HG03354 (cell line): ENCODE data around the gene GET3.

Experiments
- ATAC-seq: cut with Tn5 transposase; IDR thresholded peaks from one replicate; pipeline ENCODE4 v1.9.1; 2021; ENCODE audit warnings: mild to moderate bottlenecking; ENCODE audit not compliant: unreplicated experiment, poor library complexity, severe bottlenecking

The GET3 gene

DNA sequence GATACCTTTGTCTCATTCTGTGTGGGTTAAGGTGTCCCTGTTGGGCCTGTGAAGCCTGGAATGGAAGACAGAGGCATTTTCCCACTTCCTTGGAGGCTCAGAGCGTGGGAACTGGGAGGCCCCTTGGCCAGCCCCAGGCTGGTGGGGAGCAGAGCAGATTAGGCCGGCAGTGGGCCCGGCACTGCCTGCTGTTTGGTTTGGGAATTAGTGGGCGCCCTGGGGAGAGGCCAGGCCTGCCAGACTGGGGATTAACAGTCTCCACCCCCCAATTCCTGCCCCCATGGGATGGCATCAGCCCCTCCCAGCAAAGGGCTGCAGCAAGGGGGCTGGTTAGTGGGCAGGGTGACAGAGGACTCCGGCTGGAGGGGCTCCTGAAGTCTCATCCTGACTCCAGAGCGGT is 11.2 kb downstream of the GET3 start:
- ATAC-seq, result no peak

DNA sequence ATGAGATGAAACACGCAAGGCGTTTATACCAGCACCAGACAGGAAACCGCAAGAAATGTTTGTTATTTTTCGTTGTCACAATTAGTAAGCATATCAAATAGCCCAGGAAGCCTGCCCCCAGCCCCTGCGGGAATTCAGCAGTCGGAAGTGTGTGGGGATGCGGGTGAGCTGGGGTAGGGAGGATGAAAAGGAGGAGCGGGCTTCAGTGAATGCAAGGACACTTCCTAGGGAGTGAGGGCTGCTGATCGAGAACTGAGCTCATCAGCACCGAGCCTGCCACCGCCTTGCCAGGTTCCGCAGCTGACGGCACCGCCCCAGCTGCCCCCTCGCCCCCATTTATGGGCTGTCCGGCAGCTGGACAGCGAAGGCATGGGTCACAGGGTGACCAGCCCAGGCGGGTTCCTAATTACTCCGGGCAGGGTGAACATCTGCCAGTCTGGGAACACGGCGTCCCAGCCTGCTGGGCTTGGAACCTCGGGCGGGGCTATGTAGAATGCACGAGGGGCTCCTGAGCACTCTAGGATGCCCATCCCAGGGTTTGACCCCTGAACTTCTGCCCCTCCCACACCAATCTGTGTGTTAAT is 12.7 kb downstream of the GET3 start:
- no peak for ATAC-seq

DNA sequence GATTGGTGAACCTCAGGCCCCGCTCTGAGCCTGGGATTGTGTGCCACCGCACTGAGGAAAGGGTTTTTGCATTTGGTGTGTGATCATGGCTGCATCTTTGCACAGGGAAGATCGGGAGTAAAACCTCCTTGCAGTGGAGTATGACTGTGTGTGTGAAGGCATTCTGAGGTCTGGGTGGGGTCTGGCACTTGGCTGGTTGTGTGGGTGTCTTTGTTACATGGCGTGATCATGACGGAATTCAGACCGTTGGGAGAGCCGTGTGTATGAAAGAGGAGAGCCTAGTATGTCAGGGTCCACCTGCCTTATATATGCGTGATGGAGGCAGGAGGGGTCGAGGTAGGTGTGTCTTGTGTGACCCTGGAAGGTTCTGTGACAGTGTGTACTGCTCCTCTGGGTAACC is 13.6 kb downstream of the GET3 start:
- no peak for ATAC-seq

DNA sequence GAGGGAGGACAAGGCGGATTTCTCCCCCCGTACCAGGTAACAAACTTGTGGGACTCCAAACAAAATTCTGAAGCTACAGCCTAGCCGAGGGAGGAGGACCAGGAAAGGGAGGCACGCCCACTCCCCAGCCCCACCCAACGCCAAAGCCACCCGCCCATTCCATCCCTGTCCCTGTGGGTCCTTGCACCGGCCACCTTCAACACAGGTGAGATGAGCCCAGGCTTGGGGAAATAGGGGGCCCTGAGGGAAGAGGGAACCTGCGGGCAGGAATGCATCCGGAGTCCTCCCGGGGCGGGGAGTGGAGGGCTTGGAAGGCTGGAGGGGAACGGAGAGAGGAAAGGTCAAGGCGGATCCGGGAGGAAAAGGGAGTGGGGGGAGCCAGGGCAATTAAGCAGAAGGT is 14.3 kb downstream of the GET3 start, which contains the start of gene BEST2:
BEST2 (plus strand) TSS at position 157 of the 400 bp plus-strand sequence. CDS start 802 bp downstream, outside the sequence.
- ATAC-seq, result no peak

DNA sequence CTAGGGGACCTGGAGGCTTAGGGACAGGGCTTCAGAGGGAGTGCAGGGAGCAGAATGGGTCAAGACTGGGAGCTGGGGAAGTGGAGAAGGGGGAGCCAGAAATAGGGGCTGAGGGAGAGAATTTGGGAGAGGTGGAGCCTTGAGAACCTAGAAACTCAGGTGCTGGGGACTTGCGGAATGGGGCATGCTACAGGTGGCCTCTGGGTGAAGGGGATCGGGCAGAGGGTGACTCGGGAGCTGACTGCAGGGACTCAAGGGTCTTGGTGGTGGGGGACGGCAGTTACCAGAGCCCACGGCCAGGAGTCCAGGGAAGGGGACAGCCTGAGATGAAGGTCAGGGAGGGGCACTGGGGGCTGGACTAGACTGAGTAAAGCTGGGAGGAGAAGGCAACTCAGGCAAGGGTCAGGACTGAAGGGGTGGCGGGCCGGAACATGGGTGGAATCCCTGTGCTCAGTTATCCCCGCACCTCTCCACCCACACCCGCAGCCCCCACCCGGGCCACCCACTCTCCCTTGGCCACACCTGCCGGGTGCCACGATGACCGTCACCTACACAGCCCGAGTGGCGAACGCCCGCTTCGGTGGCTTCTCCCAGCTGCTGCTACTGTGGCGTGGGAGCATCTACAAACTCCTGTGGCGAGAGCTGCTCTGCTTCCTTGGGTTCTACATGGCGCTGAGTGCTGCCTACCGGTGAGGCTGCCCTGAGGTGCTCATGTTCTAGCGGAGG is 14.9 kb downstream of the GET3 start:
- no peak for ATAC-seq

DNA sequence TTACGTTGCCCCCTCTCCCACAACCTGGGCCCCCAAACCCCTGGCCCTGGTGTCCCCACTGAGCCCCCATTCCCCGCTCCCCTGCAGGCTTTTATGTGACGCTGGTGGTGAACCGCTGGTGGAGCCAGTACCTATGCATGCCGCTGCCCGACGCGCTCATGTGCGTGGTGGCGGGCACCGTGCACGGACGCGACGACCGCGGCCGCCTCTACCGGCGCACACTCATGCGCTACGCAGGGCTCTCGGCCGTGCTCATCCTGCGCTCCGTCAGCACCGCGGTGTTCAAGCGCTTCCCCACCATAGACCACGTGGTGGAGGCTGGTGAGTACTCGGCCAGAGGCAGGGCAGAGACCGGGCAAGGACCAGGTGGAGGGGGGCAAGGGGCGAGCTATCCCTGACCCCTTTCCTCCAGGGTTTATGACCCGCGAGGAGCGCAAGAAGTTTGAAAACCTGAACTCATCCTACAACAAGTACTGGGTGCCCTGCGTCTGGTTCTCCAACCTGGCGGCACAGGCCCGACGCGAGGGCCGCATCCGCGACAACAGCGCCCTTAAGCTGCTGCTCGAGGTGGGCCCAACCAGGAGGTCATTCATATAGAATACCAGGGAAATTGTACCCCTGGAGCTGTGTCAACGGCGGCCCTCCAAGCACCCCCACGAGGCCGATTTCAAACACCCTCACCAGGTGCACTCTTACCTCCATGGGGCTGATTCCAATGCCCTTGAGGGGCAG is 17.3 kb downstream of the GET3 start:
- ATAC-seq, result no peak

DNA sequence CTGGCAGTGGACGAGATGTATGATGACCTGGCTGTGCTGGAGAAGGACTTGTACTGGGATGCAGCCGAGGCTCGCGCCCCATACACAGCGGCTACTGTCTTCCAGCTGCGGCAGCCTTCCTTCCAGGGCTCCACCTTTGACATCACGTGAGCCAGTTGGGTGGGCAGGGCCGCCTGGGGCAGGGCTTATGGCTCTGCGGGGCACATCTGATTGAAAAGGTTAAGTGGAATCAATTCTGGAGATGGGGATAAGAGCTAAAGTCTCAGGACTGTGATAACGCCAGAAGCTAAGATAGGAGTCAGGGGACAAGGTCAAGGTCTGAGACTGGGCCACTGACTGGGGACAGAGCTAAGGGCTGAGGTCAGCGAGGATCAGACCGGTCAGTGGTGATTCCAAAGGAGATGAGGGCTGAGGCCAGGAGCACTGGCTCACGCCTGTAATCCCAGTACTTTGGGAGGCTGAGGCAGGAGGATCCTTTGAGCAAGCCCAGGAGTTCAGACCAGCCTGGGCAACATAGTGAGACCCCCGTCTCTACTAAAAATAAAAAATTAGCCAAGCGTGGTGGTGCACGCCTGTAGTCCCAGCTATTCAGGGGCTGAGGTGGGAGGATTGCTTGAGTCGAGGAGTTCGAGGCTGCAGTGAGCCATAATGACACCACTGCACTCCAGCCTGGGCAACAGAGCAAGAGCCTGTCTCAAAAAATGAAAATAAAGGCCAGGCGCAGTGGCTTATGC is 19.0 kb downstream of the GET3 start:
- no peak for ATAC-seq

DNA sequence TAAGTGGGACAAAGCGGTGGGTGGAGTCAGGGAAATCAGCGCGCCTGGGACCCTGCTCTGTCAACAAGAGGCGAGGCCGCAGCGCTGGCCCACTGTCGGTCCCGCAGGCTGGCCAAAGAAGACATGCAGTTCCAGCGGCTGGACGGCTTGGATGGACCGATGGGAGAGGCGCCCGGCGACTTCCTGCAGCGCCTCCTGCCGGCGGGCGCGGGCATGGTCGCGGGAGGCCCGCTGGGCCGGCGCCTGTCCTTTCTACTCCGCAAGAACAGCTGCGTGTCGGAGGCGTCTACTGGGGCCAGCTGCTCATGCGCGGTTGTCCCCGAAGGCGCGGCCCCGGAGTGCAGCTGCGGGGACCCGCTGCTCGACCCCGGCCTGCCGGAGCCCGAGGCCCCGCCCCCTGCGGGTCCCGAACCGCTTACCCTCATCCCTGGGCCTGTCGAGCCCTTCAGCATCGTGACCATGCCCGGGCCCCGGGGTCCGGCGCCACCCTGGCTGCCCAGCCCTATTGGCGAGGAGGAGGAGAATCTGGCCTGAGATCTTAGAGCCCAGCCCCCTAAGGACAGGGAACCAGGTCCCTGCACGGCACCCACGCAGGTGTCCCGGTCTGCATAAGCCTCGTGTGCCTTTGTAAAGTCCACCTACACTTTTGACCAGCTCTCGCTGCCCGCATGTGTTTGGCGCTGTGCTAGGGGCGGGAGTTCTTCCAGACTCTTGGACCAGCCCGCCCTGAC is 20.4 kb downstream of the GET3 start:
- ATAC-seq, result no peak

DNA sequence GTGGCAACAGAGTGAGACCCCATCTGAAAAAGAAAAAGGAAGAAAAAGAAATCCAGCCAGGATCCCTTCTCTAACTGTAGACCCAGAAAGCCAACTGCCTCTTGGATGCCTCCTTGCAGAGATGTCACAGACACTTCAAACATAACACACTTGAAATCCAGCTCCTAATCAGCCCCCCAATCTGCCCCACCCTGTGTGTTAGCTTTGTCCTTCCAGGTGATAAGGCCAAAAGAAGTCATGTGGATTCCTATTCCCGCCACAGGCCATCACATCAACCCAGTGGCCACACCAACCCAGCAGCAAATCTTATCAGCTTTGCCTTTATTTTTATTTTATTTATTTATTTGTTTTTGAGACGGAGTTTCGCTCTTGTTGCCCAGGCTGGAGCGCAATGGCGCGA is 22.4 kb downstream of the GET3 start:
- ATAC-seq, result no peak

DNA sequence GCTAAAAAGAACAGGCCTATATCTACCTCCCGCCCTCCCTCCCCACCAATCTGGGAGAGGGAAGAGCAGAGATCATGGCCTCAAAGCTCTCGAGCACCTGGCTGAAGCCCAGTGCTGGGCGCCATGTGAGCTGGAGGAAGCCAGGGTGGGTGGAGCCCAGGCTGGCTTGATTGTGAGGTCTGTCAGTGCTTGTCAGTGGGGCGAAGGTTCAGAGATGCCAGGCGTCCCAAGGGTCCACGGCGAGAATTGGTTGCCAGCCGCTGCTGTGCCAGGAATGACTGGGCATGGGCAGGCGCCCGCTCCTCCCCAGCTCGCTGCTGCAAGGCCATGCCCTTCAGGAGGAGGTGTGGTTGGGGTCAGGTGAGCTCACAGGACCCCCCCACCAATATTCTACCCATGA is 25.8 kb downstream of the GET3 start:
- ATAC-seq, result no peak

DNA sequence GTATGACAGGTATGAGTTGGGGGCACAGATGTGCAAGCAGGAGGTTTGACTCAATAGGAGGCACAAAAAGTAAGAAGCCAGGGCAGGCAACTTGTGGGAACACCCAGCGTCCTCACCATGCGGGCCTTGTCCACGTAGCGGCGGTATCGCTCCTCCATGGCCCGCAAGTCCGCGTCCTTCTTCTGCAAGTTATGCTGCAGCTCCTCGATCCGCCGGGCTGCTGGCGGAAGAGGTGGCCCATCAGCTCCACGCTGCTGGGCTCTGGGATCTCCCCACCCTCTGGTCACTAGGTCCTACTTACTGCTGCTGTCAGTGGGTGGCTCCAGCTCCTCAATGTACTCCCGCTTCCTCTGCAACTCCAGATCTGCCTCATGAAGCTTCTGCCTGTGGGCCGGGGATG is 27.4 kb downstream of the GET3 start:
- no peak for ATAC-seq

DNA sequence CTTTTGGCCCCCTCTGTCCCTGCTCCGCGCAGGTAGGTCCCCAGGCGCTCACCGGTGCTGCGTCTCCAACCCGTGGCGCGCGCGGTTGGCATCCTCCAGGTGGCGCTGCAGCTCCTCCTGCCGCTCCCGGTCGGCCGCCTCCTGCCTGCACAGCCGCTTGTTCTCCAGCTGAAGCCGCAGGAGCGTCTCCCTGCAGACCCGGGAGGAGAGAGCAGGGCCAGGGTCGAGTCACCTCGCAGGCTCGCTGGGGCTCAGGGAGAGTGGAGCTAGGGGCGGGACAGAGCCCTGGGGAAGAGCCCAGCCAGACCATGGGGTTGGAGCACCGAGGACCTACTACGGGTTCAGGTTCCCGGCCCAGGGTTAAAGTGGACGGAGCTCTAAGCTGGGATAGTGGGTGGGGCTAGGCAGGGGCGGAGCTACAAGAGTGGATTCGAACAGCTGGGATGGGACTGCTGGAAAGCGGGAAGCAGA is 28.8 kb downstream of the GET3 start:
- ATAC-seq, result no peak

DNA sequence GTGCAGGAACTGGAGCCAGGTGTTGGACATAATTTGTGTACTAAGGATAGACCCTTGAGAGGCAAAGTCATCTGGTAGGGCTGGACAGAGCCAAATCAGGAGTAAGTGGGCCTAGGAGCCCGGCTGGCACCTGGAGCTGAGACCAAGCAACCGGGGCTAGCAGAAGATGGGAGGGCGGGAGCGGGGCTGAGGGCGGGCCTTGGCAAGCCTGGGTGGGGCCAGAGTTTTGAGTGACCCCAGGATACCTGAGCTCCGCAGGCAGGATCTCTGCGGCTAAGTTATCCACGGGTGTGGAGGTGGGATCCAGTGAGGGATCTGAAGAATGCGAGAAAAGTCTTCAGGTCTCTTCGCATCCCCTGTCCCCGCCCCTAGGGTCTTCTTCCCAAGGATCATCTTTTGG is 29.9 kb downstream of the GET3 start:
- ATAC-seq, result no peak

DNA sequence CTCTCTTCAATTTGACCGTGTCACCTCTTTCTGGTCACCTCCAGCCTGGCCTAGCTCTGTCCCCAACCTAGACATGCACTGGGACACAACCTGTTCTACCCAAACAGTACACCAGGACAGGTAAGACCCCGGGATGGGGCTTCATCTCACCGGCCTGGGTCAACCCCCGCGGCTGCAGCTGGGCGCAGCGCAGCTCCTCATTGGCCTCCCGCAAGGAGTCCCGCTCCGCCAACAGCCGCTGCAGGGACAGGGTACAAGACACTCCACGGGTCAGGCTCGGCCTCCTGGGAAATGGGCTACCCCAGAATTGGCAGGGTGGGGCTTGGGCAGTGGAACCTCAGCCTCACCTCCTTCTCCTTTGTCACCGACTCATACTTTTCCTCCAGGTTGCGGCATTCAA is 30.4 kb downstream of the GET3 start:
- no peak for ATAC-seq

DNA sequence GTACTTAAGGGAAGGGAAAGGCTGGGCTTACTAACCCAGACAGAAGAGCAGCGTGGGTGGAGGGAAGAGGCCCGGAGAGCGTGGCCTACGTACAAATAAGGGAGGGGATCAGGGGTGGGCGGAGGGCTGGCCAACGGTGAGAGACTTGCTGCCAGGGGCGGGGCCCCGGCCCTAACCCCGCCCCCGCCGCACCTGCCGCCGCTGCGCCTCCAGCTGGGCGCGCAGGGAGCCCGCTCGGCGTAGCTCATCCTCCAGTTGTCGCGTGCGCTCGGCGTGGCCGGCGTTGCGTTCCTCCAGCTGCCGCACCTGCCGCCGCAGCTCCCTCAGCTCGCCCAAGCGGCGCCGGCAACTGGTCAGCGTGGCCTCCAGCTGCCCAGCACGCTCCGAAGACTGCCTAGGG is 32.4 kb downstream of the GET3 start:
- no peak for ATAC-seq

DNA sequence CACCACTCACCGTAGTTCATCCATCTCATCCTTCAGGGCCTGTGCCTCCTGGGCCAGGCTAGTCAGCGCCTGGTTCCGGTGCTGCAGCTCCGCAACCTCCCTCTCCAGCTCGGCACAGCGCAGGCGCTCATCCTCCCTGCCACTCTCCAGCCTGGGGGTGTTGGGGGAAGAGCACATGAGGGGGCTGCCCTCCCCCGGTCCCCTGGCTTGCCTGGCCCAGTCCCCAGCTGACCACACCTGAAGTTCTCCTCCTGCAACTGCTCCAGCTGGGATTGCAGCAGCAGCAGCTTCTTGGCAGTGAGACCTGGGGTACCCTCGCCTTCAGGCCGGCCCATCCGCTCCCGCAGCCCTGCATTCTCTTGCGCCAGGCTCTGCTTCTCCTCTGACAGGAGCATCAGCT is 33.6 kb downstream of the GET3 start:
- ATAC-seq, result no peak

DNA sequence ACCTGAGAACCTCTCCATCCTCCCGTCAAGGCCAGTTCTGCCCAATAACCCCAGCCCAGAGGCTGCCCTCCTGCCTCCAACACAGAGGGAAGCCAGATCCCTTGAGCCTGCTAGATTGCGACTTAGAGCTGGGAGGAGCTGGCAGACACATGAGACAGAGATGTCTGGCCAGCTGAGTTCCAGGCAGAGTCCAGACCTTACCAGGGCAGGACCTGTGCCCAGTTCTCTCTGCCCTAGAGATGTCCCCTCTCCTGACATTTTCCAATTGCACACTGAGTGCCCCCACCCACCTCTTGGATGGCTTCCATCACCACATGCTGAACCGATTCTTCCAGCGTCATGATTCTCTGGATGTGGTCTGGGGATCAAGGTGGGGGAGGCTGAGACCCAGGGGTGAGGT is 35.0 kb downstream of the GET3 start:
- ATAC-seq, result no peak

DNA sequence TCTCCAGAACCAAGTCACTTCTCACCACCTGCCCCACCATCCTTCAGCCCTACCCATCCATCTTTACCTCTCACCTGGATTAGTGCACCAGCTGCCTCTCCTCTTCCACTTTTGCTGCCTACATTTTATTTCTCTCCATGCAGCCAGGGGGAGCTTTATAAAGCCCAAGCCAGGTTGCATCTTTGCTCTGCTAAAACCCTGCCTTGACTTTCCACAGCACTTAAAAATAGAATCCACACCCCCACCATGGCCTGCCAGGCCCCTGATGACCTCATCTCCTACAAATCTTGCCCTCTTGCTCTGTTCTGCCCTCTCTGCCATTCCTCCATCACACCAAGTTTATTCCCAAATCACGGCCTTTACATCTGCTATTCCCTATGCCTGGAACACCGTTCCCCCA is 36.3 kb downstream of the GET3 start:
- ATAC-seq, result no peak

DNA sequence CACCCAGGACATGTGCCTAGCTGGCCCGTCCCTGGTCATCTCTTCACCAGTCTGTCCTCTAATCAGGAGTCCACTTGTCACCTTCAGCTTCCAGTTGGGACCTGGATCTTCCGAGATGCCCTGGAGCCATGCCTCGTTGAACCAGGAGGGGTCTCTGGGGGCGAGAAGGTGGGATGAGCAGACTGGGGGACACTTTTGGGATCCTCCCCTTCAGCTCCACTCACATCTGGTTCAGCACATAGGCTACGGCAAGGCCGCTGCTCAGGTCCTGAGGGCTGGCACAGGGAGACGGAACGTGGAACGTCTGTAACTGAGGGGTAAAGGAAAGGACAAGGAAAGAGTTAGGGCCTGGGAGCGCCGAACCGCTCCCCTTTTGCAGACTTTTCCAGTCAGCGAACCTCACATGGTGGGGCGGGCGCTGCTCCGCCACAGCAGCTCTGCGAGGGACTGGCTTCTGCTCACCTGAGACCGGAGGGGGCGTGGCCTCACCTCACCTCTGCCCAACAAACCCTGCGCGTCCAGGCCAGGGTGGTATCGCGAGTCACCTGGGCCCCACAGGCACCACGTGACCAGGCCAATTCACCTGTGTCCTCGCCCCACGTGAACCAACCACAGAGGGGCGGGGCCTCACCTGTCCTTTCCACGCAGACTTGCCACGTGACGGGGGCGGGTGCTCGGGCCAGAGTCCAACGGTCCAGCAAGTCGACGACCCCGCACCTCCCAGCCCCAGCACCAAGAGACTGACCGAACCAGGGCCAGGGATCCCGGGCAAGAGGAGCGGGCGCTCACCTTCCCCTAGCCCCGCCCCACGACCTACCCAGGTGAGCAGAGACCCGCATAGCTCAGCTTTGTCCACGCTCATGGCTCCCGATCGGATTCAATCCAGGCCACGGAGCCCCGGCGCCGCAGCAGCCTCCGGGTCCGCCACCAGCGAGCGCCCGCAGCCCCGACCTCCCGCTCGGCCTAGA is 37.6 kb downstream of the GET3 start, which contains the start of gene HOOK2:
HOOK2 (minus strand) TSS at position 965 of the 968 bp plus-strand sequence; CDS start at position 862, 103 bp downstream.
- peak; percentile 3 for ATAC-seq
